SK-N-MC (cell line): ENCODE results near the gene GOLGA8A.
"Not testable (repeated sequence)": the region's sequence is repeated elsewhere in the genome, so short reads cannot be mapped to it uniquely, and the experiment has no call there.

Experiments
- DNase-seq: peaks from one replicate; pipeline ENCODE4 v3.0.0-alpha.2; 2011; ENCODE audit warnings: low read depth, low spot score
- H3K27ac ChIP-seq: fragments of 200-600 bp; sonication (generic); 2 replicates; pipeline ENCODE4 v1.5.1; 2016; ENCODE audit warnings: mixed run types
- H3K36me3 ChIP-seq: fragments of 200-600 bp; sonication (generic); 2 replicates; pipeline ENCODE4 v1.6.1; 2017; ENCODE audit warnings: antibody characterized with exemption, low read length, mixed read lengths; ENCODE audit not compliant: insufficient read depth
- H3K4me3 ChIP-seq: fragments of 200-600 bp; sonication (generic); 2 replicates; pipeline ENCODE4 v1.5.1; 2016
- H3K9ac ChIP-seq: fragments of 200-600 bp; sonication (generic); 2 replicates; pipeline ENCODE4 v1.8.0; 2017; ENCODE audit warnings: mixed run types, mixed read lengths; ENCODE audit not compliant: insufficient read length
- H3K9me3 ChIP-seq: fragments of 200-600 bp; sonication (generic); 2 replicates; pipeline ENCODE4 v1.6.1; 2017; ENCODE audit warnings: low read depth, mild to moderate bottlenecking, antibody characterized with exemption, low read length, moderate library complexity, mixed read lengths

The GOLGA8A gene

GRCh38 chr15:34418435-34418834 lies 19.2 kb downstream of the GOLGA8A start:
- H3K9me3 ChIP-seq, H3K36me3 ChIP-seq, H3K9ac ChIP-seq, DNase-seq, H3K27ac ChIP-seq, H3K4me3 ChIP-seq: not testable (repeated sequence)

GRCh38 chr15:34409511-34409910 lies 28.1 kb downstream of the GOLGA8A start:
- H3K36me3 ChIP-seq, H3K9me3 ChIP-seq, H3K9ac ChIP-seq, H3K27ac ChIP-seq, DNase-seq, H3K4me3 ChIP-seq: not testable (repeated sequence)

- not testable (repeated sequence) for H3K36me3 ChIP-seq, H3K27ac ChIP-seq, H3K4me3 ChIP-seq, DNase-seq, H3K9me3 ChIP-seq, H3K9ac ChIP-seq
Observed at GRCh38 chr15:34408973-34409372, 28.6 kb downstream of the GOLGA8A start.

GRCh38 chr15:34403899-34404298 lies 33.7 kb downstream of the GOLGA8A start:
- not testable (repeated sequence) for H3K36me3 ChIP-seq, H3K9ac ChIP-seq, DNase-seq, H3K27ac ChIP-seq, H3K9me3 ChIP-seq, H3K4me3 ChIP-seq

DNA sequence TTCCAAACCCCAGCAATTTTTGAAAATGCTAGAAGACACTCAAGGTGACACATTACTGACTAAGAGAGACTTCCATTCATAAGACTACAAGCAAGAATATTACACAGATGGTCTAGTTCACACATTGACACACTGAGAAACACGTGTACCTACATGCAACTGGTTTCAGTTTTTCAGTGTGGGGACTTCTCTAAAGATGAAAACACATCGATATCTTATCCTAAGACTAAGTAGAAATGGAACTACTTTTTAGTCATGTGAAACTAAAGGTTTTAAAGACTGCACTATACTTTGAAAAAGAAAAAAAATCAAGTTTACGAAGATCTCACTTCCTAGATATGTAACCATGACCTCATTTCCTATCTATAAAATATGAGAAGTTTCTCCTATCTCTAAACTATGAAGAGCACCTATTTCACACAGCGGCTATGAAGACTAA lies 34.4 kb downstream of the GOLGA8A start:
- not testable (repeated sequence) for H3K9me3 ChIP-seq, H3K27ac ChIP-seq, H3K36me3 ChIP-seq, H3K4me3 ChIP-seq, DNase-seq, H3K9ac ChIP-seq

DNA sequence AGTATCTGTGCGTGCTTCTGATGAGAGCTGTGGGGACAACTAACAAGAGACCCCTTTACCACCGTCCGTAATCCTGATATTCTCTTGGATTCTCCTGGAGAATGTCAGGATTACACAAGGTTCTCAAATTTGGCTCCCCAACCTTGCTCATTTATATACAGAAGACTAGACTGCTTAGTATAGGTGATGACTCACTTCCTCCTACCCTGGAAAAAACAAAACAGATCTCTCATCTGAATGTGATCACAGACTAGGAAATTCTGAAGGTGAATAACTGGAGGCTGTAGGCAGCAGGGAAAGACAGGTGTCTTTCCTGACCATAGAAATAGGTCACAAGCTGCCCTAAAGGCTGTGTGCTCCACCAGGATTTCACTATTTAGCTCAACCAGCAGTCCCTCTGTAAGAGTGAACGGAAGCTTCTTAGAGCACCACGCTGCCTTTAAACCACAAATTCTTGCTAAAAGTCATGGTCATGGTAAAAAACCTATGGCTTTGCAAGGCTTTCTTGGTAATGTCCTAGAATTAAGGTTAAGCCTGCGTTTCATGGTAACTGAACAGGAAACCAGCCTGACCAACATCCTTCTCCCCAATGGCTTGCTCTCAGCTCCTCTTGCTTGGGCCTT lies 39.9 kb downstream of the GOLGA8A start:
- DNase-seq, H3K9me3 ChIP-seq: not testable (repeated sequence)

GRCh38 chr15:34392981-34393380 lies 44.6 kb downstream of the GOLGA8A start:
- not testable (repeated sequence) for H3K27ac ChIP-seq, H3K36me3 ChIP-seq, H3K9me3 ChIP-seq, H3K4me3 ChIP-seq, H3K9ac ChIP-seq, DNase-seq

More for the DNA sequence above, 39.9 kb downstream of the GOLGA8A start:
- H3K4me3 ChIP-seq, H3K27ac ChIP-seq, H3K36me3 ChIP-seq, H3K9ac ChIP-seq: not testable (repeated sequence)

GRCh38 chr15:34389594-34390086 lies 48.0 kb downstream of the GOLGA8A start:
- DNase-seq, H3K27ac ChIP-seq, H3K4me3 ChIP-seq, H3K9me3 ChIP-seq, H3K36me3 ChIP-seq, H3K9ac ChIP-seq: not testable (repeated sequence)
